ENCODE results near the gene SVEP1.

Gene SVEP1

DNA sequence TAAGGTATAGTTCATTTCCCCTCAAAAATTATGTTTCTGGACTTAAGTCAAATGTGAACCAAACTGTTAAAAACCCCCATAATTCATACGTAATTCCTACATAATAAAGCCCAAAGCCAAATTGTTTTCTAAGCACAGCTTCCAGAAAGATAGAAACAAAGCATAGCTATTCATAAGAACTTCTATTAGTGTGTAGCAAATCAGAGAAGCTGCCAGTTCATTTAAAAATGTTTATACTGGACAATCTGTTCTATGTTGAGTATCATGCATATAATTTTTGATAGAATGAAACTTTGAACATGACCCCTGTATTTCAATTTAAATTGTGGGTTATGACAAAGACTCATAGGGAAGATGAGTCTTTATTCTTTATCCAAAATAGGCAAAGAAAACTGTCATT lies 122.9 kb downstream of the SVEP1 start:
- Histone ChIP-seq H4K20me1 (ENCODE audit: control insufficient read depth, insufficient read depth, low read depth, low read length) (no peaks in the 10 kb centered on the region), H3K4me3 (ENCODE audit: low read length) (no peak overlapping the region), H3F3A (ENCODE audit: control insufficient read depth, insufficient read depth) (no peaks in the 10 kb centered on the region), H3K36me3 (ENCODE audit: control insufficient read depth, low read length) (no peaks in the 10 kb centered on the region), H3K4me2 (ENCODE audit: low read length) (no peak overlapping the region), H3K79me2 (ENCODE audit: control insufficient read depth, low read length) (no peaks in the 10 kb centered on the region), H3K9me3 (ENCODE audit: control insufficient read depth, insufficient read depth, low read length) (no peaks in the 10 kb centered on the region), H3K4me1 (ENCODE audit: control insufficient read depth, low read length) (no peaks in the 10 kb centered on the region), H3K27me3 (ENCODE audit: control insufficient read depth, low read length) (no peaks in the 10 kb centered on the region), H3K27ac (ENCODE audit: low read depth, low read length) (no peak overlapping the region), H3K9me2 (replicated peaks; ENCODE audit: control insufficient read depth, low read length) (no peaks in the 10 kb centered on the region)
- no peak for TF ChIP-seq EZH2phosphoT487 (IDR thresholded peaks at IDR 0.05; ENCODE audit: borderline replicate concordance, low read length)
- TF ChIP-seq, protein P1, sequence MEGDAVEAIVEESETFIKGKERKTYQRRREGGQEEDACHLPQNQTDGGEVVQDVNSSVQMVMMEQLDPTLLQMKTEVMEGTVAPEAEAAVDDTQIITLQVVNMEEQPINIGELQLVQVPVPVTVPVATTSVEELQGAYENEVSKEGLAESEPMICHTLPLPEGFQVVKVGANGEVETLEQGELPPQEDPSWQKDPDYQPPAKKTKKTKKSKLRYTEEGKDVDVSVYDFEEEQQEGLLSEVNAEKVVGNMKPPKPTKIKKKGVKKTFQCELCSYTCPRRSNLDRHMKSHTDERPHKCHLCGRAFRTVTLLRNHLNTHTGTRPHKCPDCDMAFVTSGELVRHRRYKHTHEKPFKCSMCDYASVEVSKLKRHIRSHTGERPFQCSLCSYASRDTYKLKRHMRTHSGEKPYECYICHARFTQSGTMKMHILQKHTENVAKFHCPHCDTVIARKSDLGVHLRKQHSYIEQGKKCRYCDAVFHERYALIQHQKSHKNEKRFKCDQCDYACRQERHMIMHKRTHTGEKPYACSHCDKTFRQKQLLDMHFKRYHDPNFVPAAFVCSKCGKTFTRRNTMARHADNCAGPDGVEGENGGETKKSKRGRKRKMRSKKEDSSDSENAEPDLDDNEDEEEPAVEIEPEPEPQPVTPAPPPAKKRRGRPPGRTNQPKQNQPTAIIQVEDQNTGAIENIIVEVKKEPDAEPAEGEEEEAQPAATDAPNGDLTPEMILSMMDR (IDR thresholded peaks at IDR 0.05; ENCODE audit: low read depth, low read length, poor library complexity, severe bottlenecking), result no peak

DNA sequence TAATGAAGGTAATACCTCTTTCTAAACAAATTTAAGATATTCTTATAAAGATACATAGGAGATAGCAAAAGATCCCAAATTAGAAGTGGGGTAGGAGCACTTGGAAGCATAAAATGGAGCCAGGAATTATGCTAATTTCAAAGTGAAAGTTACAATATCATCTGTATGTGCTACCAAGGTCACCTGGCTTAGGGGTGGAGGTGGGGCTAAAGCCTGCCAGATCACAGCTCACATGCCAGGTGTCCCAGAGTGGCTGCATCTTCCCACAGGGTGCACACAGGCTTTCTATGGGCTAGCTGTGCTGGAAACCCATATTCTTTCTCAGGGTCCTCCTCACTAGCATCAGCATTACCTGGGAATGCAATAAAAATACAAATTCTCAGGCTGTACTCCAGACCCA lies 123.7 kb downstream of the SVEP1 start:
- no peaks in the 10 kb centered on the region for H3K79me2 ChIP-seq (ENCODE audit: control insufficient read depth, low read length)
- no peak overlapping the region for H3K4me2 ChIP-seq (ENCODE audit: low read length)
- no peaks in the 10 kb centered on the region for H3F3A ChIP-seq (ENCODE audit: control insufficient read depth, insufficient read depth)
- no peaks in the 10 kb centered on the region for H3K9me2 ChIP-seq (replicated peaks; ENCODE audit: control insufficient read depth, low read length)
- H3K9me3 ChIP-seq (ENCODE audit: control insufficient read depth, insufficient read depth, low read length), result no peaks in the 10 kb centered on the region
- TF ChIP-seq, protein P1 (IDR thresholded peaks at IDR 0.05; ENCODE audit: low read depth, low read length, poor library complexity, severe bottlenecking), result no peak
- TF ChIP-seq EZH2phosphoT487 (IDR thresholded peaks at IDR 0.05; ENCODE audit: borderline replicate concordance, low read length), result no peak
- H3K27me3 ChIP-seq (ENCODE audit: control insufficient read depth, low read length), result no peaks in the 10 kb centered on the region
- H3K4me3 ChIP-seq (ENCODE audit: low read length), result no peak overlapping the region
- H3K27ac ChIP-seq (ENCODE audit: low read depth, low read length), result no peak overlapping the region
- H4K20me1 ChIP-seq (ENCODE audit: control insufficient read depth, insufficient read depth, low read depth, low read length), result no peaks in the 10 kb centered on the region
- no peaks in the 10 kb centered on the region for H3K4me1 ChIP-seq (ENCODE audit: control insufficient read depth, low read length)
- no peaks in the 10 kb centered on the region for H3K36me3 ChIP-seq (ENCODE audit: control insufficient read depth, low read length)

DNA sequence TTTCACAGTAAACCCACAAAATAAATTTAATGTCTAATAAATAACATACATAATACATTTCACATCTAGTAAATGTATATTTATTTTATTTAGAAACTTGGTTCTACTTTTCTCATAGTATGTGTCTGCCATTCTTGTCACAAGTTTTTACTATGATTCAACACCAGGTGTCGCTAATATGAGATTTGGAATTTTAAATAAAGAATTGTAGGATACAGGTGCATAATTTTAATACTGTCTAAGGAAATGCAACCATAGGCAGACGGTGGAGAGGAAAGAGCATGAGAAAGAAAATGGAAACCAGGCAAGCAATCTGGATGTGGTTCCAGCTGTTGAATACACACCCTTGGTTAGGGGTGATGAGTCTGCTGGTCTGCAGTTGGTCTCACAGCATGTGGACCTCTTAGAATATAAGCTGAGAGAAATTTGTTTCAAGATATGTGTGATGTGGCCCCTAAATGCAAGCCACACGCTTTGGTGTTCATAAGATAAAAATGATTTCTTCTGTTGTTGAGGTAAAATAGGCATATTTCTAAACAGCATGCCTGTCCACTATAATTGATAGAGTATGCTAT lies 127.2 kb downstream of the SVEP1 start:
- H3K9me3 ChIP-seq (ENCODE audit: control insufficient read depth, insufficient read depth, low read length), result no peaks in the 10 kb centered on the region
- H3K27me3 ChIP-seq (ENCODE audit: control insufficient read depth, low read length), result no peaks in the 10 kb centered on the region
- no peak overlapping the region for H3K4me3 ChIP-seq (ENCODE audit: low read length)
- no peak for TF ChIP-seq EZH2phosphoT487 (IDR thresholded peaks at IDR 0.05; ENCODE audit: borderline replicate concordance, low read length)
- TF ChIP-seq, protein P1 (IDR thresholded peaks at IDR 0.05; ENCODE audit: low read depth, low read length, poor library complexity, severe bottlenecking), result peak; percentile 47
- no peaks in the 10 kb centered on the region for H3K36me3 ChIP-seq (ENCODE audit: control insufficient read depth, low read length)
- H3K9me2 ChIP-seq (replicated peaks; ENCODE audit: control insufficient read depth, low read length), result no peaks in the 10 kb centered on the region
- no peaks in the 10 kb centered on the region for H4K20me1 ChIP-seq (ENCODE audit: control insufficient read depth, insufficient read depth, low read depth, low read length)
- H3K79me2 ChIP-seq (ENCODE audit: control insufficient read depth, low read length), result no peaks in the 10 kb centered on the region
- H3F3A ChIP-seq (ENCODE audit: control insufficient read depth, insufficient read depth), result no peaks in the 10 kb centered on the region
- H3K4me2 ChIP-seq (ENCODE audit: low read length), result no peak overlapping the region
- H3K27ac ChIP-seq (ENCODE audit: low read depth, low read length), result no peak overlapping the region
- no peaks in the 10 kb centered on the region for H3K4me1 ChIP-seq (ENCODE audit: control insufficient read depth, low read length)

Measured in DOHH2 (cell line).